GM12878 (cell line): ENCODE results near the gene TRAPPC3L.

ENCODE experiments used
- FOXM1 ChIP-seq: IDR thresholded peaks from 2 replicates; pipeline ENCODE4 v1.6.1; 2012; ENCODE audit warnings: low read depth, mild to moderate bottlenecking, inconsistent platforms, low read length, moderate library complexity
- GATAD2B ChIP-seq: fragments of 450-650 bp; conservative IDR thresholded peaks from 2 replicates; pipeline ENCODE4 v1.6.1; 2017; ENCODE audit warnings: low read depth, mild to moderate bottlenecking, moderate library complexity
- IKZF1 ChIP-seq: fragments of 450-650 bp; conservative IDR thresholded peaks from 2 replicates; pipeline ENCODE4 v1.6.1; 2017; ENCODE audit warnings: antibody characterized with exemption, mild to moderate bottlenecking
- NFIC ChIP-seq: IDR thresholded peaks from 2 replicates; pipeline ENCODE4 v1.6.1; 2012; ENCODE audit warnings: low read depth, mild to moderate bottlenecking, inconsistent platforms, low read length, moderate library complexity
- POLR2A ChIP-seq: IDR thresholded peaks from 2 replicates; pipeline ENCODE4 v1.6.1; 2011; ENCODE audit warnings: low read depth, mild to moderate bottlenecking, low read length
- RAD51 ChIP-seq: fragments of 450-650 bp; IDR thresholded peaks from 2 replicates; pipeline ENCODE4 v1.6.1; 2016; ENCODE audit warnings: moderate library complexity, mild to moderate bottlenecking, inconsistent platforms
- TBL1XR1 ChIP-seq: IDR thresholded peaks from 2 replicates; pipeline ENCODE4 v1.6.1; 2012; ENCODE audit warnings: low read depth, low read length, improper control_type of control experiment
- TF ChIP-seq, protein P1 (sequence below), 3 experiments: IDR thresholded peaks in 2 of 3; conservative IDR thresholded peaks in 1 of 3; 2 replicates each; pipeline ENCODE4 v1.5.1; 2011; ENCODE audit warnings: low read depth in 3 of 3, low read length in 3 of 3, mild to moderate bottlenecking in 3 of 3, control low read depth in 2 of 3, moderate library complexity in 2 of 3, inconsistent platforms in 1 of 3, mixed read lengths in 1 of 3; ENCODE audit not compliant: control insufficient read depth in 2 of 3, insufficient read depth in 1 of 3; ENCODE audit errors: extremely low read depth in 1 of 3

DNA sequence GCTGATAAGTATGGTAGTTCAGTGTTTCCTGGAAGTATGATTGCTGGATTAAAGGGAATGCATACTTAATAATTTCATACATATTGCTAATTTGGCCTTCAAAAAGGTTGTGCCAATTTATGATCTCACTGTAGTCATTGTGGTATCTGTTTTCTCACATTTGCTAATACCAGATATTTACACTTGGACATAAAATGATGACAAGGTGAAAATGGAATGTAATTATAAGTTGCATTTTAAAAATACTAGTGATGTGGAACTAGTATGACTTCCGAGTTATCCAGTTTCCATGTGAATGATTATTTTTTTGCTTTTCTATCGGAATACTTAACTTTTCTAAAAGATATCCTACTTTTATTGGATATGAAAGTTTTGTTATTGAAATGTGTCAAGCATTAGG lies 41.3 kb upstream of the TRAPPC3L start:
- TF ChIP-seq FOXM1: no peak
- TF ChIP-seq POLR2A: no peak
- TF ChIP-seq, protein P1, sequence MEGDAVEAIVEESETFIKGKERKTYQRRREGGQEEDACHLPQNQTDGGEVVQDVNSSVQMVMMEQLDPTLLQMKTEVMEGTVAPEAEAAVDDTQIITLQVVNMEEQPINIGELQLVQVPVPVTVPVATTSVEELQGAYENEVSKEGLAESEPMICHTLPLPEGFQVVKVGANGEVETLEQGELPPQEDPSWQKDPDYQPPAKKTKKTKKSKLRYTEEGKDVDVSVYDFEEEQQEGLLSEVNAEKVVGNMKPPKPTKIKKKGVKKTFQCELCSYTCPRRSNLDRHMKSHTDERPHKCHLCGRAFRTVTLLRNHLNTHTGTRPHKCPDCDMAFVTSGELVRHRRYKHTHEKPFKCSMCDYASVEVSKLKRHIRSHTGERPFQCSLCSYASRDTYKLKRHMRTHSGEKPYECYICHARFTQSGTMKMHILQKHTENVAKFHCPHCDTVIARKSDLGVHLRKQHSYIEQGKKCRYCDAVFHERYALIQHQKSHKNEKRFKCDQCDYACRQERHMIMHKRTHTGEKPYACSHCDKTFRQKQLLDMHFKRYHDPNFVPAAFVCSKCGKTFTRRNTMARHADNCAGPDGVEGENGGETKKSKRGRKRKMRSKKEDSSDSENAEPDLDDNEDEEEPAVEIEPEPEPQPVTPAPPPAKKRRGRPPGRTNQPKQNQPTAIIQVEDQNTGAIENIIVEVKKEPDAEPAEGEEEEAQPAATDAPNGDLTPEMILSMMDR (IDR thresholded peaks at IDR 0.05 in 2 of 3, conservative IDR thresholded peaks at IDR 0.05 in 1 of 3; ENCODE audit: control insufficient read depth in 2 of 3, extremely low read depth in 1 of 3, insufficient read depth in 1 of 3, low read depth in 3 of 3, low read length in 3 of 3): no peak
- TF ChIP-seq NFIC: no peak
- no peak for TF ChIP-seq IKZF1
- no peak for TF ChIP-seq TBL1XR1
- TF ChIP-seq GATAD2B: no peak
- no peak for TF ChIP-seq RAD51
